Measurements from ENCODE around the gene NEK8. TPM values are rescaled to one million over a fixed set of nuclear protein-coding genes. Genes with fewer than 3 reads are reported as not detected.
A peak's percentile ranks its signal among the peaks of the same experiment; 100 is the strongest.

The NEK8 gene
- total RNA-seq, 3 donors from 2014 or later, result 3.4 to 7.9 (median 6.8) TPM

GRCh38 chr17:28750178-28751047, 21.8 kb downstream of the NEK8 start:
- H3K36me3 ChIP-seq (ENCODE audit: low read depth), result no peaks in the 10 kb centered on the region
- DNase-seq, result peak; percentile 93 to 99 (median 96)
- H3K4me1 ChIP-seq (ENCODE audit: low read depth), result peaks cover 34% of the 10 kb centered on the region
- ATAC-seq, result peak; percentile 71
- intact Hi-C loops (cut with DNase I, micrococcal nuclease), result loop anchor here in 1 of 2 donors (10.0 kb wide), 1 partner anchor 164 kb away; no protein-coding TSS in a partner anchor
- TF ChIP-seq CTCF (IDR thresholded peaks at IDR 0.05), result peak; percentile 99
- H3K4me3 ChIP-seq, result no peak overlapping the region
- no peaks in the 10 kb centered on the region for H3K9me3 ChIP-seq

DNA sequence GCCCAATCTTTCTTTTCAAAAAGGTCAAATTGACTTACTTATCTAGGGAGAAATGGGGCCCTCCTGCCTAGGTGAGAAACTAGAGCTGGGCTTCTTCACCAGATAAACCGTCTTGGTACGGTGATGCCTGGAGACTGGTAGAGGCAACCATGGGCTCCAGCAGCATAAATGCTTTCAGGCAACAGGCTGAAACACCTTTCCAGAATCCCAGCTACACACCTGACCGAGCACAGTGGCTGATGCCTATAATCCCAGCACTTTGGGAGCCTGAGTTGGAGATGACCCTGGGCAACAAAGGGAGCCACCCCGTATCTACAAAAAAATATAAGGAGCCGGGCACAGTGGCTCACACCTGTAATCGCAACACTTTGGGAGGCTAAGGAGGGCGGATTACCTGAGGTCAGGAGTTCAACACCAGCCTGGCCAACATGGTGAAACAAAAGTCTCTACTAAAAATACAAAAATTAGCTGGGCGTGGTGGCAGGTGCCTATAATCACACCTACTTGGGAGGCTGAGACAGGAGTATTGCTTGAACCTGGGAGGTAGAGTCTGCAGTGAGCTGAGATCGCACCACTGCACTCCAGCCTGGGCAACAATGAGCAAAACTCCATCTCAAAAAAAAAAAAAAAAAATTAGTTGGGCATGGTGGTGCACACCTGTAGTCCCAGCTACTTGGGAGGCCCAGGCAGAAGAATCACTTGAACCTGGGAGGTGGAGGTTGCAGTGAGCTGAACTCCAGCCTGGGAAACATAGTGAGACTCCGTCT, 23.2 kb downstream of the NEK8 start:
- Histone ChIP-seq H3K9me3 (no peaks in the 10 kb centered on the region), H3K4me3 (no peak overlapping the region), H3K4me1 (ENCODE audit: low read depth) (peaks cover 21% of the 10 kb centered on the region), H3K36me3 (ENCODE audit: low read depth) (no peaks in the 10 kb centered on the region)
- intact Hi-C loops (cut with DNase I, micrococcal nuclease), result loop anchor here in 1 of 2 donors (10.0 kb wide), 1 partner anchor 163 kb away; no protein-coding TSS in a partner anchor
- TF ChIP-seq CTCF (IDR thresholded peaks at IDR 0.05), result no peak
- no peak for ATAC-seq
- DNase-seq, result no peak

GRCh38 chr17:28755486-28755885, 26.9 kb downstream of the NEK8 start:
- Histone ChIP-seq H3K4me1 (ENCODE audit: low read depth) (no peaks in the 10 kb centered on the region), H3K9me3 (no peaks in the 10 kb centered on the region), H3K4me3 (no peak overlapping the region), H3K36me3 (ENCODE audit: low read depth) (no peaks in the 10 kb centered on the region)
- DNase-seq, result no peak
- no peak for ATAC-seq
- intact Hi-C loops (cut with DNase I, micrococcal nuclease), result loop anchor here in 1 of 2 donors (10.0 kb wide), 1 partner anchor 159 kb away; no protein-coding TSS in a partner anchor
- no peak for TF ChIP-seq CTCF (IDR thresholded peaks at IDR 0.05)

- no peak overlapping the region for H3K4me3 ChIP-seq
- DNase-seq (no peak), ATAC-seq (no peak)
- peaks cover 5% of the 10 kb centered on the region for H3K4me1 ChIP-seq (ENCODE audit: low read depth)
- TF ChIP-seq CTCF (IDR thresholded peaks at IDR 0.05), result no peak
- intact Hi-C loops (cut with DNase I, micrococcal nuclease), result loop anchor here in 1 of 2 donors (10.0 kb wide), 1 partner anchor 159 kb away; no protein-coding TSS in a partner anchor
- no peaks in the 10 kb centered on the region for H3K36me3 ChIP-seq (ENCODE audit: low read depth)
- H3K9me3 ChIP-seq, result no peaks in the 10 kb centered on the region
These were observed 27.6 kb downstream of the NEK8 start for GRCh38 chr17:28756049-28756804.

Data from mucosa of descending colon (tissue), 3 donors.